Measurements from ENCODE around the gene TXNDC12. TPM values are rescaled to one million over a fixed set of nuclear protein-coding genes. Genes with fewer than 3 reads are reported as not detected.

Gene TXNDC12
- total and polyA plus RNA-seq, 9 of the 15 experiments (the other 6 are each of a cell fraction or from before 2014, with no cell fraction given), result 17.0 to 60.8 (median 37.8) TPM

- TF ChIP-seq ZNF318 (IDR thresholded peaks at IDR 0.05; ENCODE audit: borderline replicate concordance in 1 of 2, low read depth in 1 of 2) (peak; percentile 74 to 90; a peak in 3 of 4 replicates), ETV1 (tag; conservative IDR thresholded peaks at IDR 0.05; ENCODE audit: low read depth) (peak; percentile 74), BACH1 (tag; IDR thresholded peaks at IDR 0.05) (no peak), HINFP (tag; conservative IDR thresholded peaks at IDR 0.05; ENCODE audit: low read depth) (peak; percentile 98), MBD2 (IDR thresholded peaks at IDR 0.05; ENCODE audit: borderline replicate concordance, low read depth) (peak; percentile 18; the same call in 1 of the 2 replicates), ZNF778 (CRISPR knock-in tag; IDR thresholded peaks at IDR 0.05) (no peak), TGIF2 (CRISPR knock-in tag; IDR thresholded peaks at IDR 0.05) (no peak)
- TF ChIP-seq, protein P1, sequence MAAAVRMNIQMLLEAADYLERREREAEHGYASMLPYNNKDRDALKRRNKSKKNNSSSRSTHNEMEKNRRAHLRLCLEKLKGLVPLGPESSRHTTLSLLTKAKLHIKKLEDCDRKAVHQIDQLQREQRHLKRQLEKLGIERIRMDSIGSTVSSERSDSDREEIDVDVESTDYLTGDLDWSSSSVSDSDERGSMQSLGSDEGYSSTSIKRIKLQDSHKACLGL (CRISPR knock-in tag; IDR thresholded peaks at IDR 0.05; ENCODE audit: borderline replicate concordance, poor library complexity, severe bottlenecking), result no peak
- TF ChIP-seq, protein P2, sequence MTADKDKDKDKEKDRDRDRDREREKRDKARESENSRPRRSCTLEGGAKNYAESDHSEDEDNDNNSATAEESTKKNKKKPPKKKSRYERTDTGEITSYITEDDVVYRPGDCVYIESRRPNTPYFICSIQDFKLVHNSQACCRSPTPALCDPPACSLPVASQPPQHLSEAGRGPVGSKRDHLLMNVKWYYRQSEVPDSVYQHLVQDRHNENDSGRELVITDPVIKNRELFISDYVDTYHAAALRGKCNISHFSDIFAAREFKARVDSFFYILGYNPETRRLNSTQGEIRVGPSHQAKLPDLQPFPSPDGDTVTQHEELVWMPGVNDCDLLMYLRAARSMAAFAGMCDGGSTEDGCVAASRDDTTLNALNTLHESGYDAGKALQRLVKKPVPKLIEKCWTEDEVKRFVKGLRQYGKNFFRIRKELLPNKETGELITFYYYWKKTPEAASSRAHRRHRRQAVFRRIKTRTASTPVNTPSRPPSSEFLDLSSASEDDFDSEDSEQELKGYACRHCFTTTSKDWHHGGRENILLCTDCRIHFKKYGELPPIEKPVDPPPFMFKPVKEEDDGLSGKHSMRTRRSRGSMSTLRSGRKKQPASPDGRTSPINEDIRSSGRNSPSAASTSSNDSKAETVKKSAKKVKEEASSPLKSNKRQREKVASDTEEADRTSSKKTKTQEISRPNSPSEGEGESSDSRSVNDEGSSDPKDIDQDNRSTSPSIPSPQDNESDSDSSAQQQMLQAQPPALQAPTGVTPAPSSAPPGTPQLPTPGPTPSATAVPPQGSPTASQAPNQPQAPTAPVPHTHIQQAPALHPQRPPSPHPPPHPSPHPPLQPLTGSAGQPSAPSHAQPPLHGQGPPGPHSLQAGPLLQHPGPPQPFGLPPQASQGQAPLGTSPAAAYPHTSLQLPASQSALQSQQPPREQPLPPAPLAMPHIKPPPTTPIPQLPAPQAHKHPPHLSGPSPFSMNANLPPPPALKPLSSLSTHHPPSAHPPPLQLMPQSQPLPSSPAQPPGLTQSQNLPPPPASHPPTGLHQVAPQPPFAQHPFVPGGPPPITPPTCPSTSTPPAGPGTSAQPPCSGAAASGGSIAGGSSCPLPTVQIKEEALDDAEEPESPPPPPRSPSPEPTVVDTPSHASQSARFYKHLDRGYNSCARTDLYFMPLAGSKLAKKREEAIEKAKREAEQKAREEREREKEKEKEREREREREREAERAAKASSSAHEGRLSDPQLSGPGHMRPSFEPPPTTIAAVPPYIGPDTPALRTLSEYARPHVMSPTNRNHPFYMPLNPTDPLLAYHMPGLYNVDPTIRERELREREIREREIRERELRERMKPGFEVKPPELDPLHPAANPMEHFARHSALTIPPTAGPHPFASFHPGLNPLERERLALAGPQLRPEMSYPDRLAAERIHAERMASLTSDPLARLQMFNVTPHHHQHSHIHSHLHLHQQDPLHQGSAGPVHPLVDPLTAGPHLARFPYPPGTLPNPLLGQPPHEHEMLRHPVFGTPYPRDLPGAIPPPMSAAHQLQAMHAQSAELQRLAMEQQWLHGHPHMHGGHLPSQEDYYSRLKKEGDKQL (CRISPR knock-in tag; IDR thresholded peaks at IDR 0.05; ENCODE audit: borderline replicate concordance), result no peak
These were observed at the start of gene TXNDC12 (continued) for GRCh38 chr1:52055066-52055865.
